ENCODE measurements around the gene PRKACA.
"Not testable (repeated sequence)": the region's sequence is repeated elsewhere in the genome, so short reads cannot be mapped to it uniquely, and the experiment has no call there.

PRKACA gene

DNA sequence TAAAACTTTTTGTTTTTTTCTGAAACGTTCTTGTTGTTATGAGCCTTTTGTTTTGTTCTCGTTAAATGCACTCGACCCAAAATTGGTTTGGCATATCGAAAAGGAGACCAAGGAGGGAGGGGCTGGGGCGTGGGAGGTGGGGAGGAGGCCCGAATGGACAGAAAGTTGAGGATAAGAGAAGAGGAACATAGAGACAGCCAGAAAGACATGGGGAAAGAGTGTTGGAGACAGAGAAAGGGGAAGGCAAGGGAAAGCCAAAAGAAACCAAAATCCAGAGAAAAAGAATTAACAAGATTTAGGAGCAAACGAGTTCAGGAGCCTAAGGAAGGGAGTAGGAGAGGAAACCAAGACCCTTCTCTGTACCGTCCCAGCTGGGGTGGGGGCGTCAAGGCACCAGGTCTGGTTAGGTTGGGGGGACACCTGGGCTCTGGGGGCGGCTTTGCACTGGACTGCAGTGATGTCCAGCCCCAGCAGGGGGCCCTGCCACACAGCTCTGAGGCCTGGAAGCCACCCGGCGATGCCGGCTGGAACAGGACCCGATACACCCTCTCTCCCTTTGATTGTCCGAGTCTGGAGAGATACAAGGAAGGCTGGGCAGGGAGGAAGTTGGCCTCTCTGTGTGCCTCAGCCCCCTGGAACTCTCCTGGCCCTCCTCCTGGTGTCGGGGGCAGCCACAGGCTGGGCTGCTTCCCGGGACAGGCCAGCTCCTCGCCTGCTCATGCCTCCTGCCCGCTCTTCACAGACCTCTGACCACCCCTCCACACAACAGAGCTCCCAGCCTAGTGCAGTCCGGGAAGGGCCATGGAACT, 30.4 kb upstream of the PRKACA start:
- DNase-seq (ENCODE audit: low read depth in 3 of 3): peak in 2 of 3 experiments; percentile 18 to 55

DNA sequence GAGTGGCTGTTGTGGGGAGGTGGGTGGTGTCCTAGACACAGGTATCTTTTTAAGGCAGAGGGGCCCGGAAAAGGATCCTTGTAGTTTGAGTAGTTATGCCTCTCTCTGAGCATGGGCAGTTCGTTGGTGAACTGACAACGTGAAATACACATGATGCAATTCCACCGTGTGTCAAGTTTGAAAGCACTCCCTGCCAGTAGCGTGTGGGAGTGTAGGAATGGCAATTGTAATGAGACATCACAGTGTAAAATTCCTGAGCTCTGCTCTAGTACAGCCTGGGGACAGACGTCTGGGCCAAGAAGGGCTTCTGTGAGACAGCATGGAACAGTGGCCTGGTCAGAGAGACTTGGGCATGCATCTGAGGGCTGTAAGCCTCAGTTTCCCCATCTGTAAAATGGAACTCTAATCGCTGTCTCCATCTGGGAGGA, 29.2 kb upstream of the PRKACA start:
- DNase-seq (ENCODE audit: low read depth in 3 of 3): no peak

DNA sequence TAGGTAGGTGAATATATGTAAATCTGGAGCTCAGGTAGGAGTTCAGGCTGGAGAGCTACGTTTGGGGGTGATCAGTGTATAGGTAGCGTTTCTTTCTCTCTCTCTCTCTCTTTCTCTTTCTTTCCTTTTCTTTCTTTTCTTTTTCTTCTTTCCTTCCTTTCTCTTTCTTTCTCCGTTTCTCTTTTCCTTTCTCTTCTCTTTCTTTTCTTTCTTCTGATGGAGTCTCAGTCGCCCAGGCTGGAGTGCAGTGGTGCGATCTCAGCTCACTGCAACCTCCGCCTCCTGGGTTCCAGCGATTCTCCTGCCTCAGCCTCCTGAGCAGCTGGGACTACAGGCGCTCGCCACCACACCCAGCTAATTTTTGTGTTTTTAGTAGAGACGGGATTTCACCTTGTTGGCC, 28.6 kb upstream of the PRKACA start:
- DNase-seq (ENCODE audit: low read depth in 3 of 3): not testable (repeated sequence)

GRCh38 chr19:14145381-14145780, 27.8 kb upstream of the PRKACA start:
- no peak for DNase-seq (ENCODE audit: low read depth in 3 of 3)

- DNase-seq (ENCODE audit: low read depth in 3 of 3): no peak
These were observed 25.0 kb upstream of the PRKACA start for GRCh38 chr19:14142262-14143190.

DNA sequence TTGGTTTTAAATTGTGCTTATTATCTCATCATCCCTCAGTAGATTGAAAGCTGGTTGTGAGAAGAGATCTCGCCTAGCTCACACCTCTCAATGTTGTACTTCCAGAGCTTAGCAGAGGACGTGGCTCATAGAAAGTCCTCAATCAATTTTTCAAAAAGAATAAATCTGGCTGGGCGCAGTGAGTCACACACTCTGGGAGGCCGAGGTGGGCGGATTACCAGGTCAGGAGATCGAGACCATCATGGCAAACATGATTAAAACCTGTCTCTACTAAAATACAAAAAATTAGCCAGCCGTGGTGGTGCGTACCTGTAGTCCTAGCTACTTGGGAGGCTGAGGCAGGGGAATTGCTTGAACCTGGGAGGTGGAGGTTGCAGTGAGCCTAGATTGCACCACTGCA, 23.5 kb upstream of the PRKACA start:
- DNase-seq (ENCODE audit: low read depth in 3 of 3): no peak

GRCh38 chr19:14139944-14140343, 22.4 kb upstream of the PRKACA start:
- no peak for DNase-seq (ENCODE audit: low read depth in 3 of 3)

DNA sequence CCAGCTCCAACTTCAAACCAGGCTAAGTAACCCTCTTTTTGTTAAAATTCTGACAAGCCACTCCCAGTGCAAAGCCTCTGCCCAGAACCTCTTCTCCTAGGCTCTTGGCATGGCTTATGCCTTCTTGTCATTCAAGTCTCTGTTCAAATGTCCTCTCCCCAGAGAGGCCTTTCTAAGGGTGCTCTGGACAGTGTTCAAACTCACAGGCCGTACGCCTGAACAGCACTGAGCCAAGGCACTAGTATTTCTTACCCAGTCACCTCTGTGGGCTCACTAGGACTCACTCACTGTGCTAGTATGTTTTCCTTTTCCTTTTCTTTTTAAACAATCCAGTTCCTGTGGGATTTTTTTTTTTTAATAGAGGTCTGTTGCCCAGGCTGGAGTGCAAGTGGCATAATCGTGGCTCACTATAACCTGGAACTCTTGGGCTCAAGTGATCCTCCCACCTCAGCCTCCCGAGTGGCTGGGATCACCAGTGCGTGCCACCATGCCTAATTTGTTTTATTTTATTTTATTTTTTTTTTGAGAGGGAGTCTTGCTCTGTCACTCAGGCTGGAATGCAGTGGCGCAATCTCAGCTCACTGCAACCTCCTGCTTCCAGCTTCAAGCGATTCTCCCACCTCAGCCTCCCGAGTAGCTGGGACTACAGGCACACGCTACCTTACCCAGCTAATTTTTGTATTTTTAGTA, 21.2 kb upstream of the PRKACA start:
- DNase-seq (ENCODE audit: low read depth in 3 of 3): no peak

- peak; percentile 95 to 97 (median 95) for DNase-seq (ENCODE audit: low read depth in 3 of 3)
These were observed 19.1 kb upstream of the PRKACA start, which contains the start of gene ASF1B for GRCh38 chr19:14136509-14137281. Gene ASF1B (minus strand): TSS chr19:14136589. CDS start chr19:14136456, 133 bp downstream.

DNA sequence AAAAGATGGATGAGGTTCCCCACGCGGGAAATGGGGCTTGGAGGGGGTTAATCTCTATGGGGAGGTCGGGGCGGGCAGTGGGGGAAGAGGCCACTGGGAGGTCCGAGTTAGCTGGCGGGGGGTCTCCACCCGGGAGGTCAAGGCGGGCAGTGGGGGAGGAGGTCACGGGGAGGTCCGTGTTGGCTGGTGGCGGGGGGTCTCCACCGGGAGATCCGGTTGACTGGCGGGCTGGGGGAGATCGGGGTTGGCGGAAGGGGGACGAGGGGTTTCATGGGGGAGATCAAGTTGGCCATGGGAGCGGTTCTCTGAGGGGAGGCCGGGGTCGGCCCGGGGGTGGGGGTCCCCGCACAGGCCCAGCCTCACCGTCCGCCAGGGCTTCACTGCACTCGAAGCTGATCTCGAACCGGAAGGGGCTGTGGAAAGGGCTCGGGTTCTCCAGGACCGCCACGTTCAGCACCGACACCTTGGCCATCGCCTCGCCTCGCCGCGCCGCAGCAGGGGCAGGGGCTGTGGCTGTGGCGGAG, 18.5 kb upstream of the PRKACA start:
- DNase-seq (ENCODE audit: low read depth in 3 of 3): no peak

DNA sequence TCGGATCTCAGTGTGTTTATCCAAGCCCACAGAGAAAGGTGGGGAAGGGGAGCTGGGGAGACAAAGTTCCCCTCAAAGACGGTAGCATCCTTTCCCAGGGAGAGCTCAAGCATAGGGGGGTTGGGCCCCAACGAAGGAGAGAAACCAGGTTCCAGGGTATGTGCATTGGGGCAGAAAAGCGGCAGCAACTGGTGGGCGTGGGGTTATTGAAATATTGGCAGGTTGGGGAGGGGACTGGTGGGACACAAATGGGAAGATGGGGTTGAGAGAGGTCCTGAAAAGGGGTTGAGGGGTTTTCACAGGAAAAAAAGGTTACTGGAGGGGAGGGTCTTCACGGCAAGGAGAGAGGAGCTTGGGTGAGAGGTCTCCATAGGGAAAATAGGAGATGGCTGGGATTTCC, 17.8 kb upstream of the PRKACA start:
- DNase-seq (ENCODE audit: low read depth in 3 of 3): no peak

- no peak for DNase-seq (ENCODE audit: low read depth in 3 of 3)
These were observed 10.5 kb upstream of the PRKACA start for GRCh38 chr19:14127929-14128509.

DNA sequence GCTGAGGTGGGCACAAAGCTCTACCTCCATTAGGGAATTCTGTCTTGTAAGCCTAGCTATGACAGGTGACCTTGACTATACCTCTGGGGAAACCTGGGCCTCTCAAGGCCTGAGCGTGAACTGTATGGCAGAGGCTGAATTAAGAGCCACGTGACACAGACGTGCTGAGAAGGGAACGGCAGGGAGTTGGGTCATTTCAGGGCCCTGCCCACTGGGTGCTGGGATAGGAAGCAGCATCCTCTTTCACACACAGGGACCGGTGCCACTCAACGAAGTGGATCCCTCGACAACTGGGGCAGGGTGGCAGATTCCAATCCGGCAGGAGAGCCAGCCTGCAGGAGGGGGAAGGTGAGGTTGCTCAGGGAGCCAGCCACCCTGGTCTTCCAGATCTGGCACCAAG, 9.6 kb upstream of the PRKACA start:
- DNase-seq (ENCODE audit: low read depth in 3 of 3): no peak

DNA sequence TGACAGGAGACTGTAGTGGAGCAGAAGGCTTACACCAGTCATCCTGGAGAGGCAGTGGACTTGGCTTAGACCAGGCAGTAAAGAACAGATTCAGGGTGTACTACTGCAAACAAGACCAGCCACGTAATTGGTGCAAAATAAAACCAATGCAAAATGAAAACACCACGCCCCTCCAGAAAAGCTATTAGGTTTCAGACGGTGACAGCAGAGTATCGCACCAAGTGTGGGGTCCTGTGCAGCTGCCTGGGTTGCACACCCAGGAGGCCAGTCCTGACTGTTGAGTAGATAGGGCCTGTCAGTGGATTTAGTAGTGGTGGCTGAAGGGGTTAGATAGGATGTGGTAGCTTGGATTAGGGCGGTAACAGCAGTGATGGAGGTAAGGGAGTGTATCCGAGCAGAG, 5.4 kb upstream of the PRKACA start:
- DNase-seq (ENCODE audit: low read depth in 3 of 3): no peak

DNA sequence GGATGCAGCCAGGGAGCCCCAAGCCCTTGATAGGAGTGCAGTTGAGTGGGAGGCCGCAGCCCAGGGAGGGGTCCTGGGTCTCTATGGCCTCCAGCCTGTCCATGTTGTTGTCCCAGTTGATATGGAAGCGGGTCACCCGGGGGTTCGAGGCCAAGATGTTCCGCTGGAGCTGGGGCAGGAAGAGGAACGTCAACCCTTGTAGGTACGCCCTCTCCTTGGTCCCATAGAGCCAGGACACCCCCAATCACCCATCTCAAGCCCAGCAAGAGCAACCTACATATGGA, 2.9 kb upstream of the PRKACA start:
- no peak for DNase-seq (ENCODE audit: low read depth in 3 of 3)

GRCh38 chr19:14119644-14120496, 2.3 kb upstream of the PRKACA start:
- DNase-seq (ENCODE audit: low read depth in 3 of 3): no peak

DNA sequence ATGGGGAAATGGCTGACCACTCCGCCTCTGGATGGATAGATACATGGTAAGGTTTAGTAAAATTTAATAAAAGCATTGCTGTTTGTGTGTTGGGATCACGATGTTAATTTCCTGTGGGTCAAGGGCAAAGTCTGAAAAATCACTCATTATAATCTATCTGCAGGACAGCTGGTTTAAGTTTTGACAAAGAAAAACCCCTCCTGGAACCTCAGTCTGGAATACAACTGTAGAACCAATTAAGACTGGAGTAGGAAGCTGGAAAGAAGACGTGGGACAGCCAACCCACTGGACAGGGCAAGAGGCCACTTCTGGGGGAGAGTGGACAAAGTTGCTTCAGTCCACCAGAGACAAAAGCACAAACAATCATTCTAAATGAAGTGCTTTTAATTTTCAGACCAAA, 1.6 kb upstream of the PRKACA start:
- DNase-seq (ENCODE audit: low read depth in 3 of 3): no peak

- DNase-seq (ENCODE audit: low read depth in 3 of 3): peak in 1 of 3 experiments; percentile 11
These were observed 846 bp upstream of the PRKACA start for GRCh38 chr19:14118165-14119051.
